GM23338 (cell line): ENCODE results near the gene HAGH. TPM values are rescaled to one million over a fixed set of nuclear protein-coding genes. Genes with fewer than 3 reads are reported as not detected.

Source experiments
- ATAC-seq: fragments of 200-7000 bp; cut with Tn5 transposase; 3 replicates; pipeline ENCODE4 v1.9.1; 2020
- DNase-seq: peaks from one replicate; pipeline ENCODE4 v3.0.0-alpha.2; 2015; ENCODE audit warnings: low spot score
- H2AFZ ChIP-seq: fragments of 200-600 bp; sonication (generic); 2 replicates; pipeline ENCODE4 v1.8.0; 2016; ENCODE audit warnings: antibody characterized with exemption, mild to moderate bottlenecking, moderate library complexity
- H3F3A ChIP-seq: fragments of 200-600 bp; sonication (generic); replicated peaks from 2 replicates; pipeline ENCODE4 v1.8.0; 2017; ENCODE audit warnings: antibody characterized with exemption, mixed run types, low read depth
- H3K27ac ChIP-seq: fragments of 200-600 bp; sonication (generic); 2 replicates; pipeline ENCODE4 v1.6.1; 2016; ENCODE audit warnings: low read depth
- H3K27me3 ChIP-seq: fragments of 200-600 bp; sonication (generic); 2 replicates; pipeline ENCODE4 v1.8.0; 2016; ENCODE audit warnings: mild to moderate bottlenecking, mixed run types, moderate library complexity; ENCODE audit not compliant: insufficient read depth
- H3K36me3 ChIP-seq: fragments of 200-600 bp; sonication (generic); 2 replicates; pipeline ENCODE4 v1.8.0; 2016; ENCODE audit warnings: mild to moderate bottlenecking; ENCODE audit not compliant: insufficient read depth
- H3K4me1 ChIP-seq: fragments of 200-600 bp; sonication (generic); 2 replicates; pipeline ENCODE4 v1.8.0; 2016; ENCODE audit warnings: mild to moderate bottlenecking, moderate library complexity; ENCODE audit not compliant: insufficient read depth
- H3K4me2 ChIP-seq: fragments of 200-600 bp; sonication (generic); 2 replicates; pipeline ENCODE4 v1.7.1; 2017; ENCODE audit warnings: mixed run types
- H3K4me3 ChIP-seq: fragments of 200-600 bp; sonication (generic); 2 replicates; pipeline ENCODE4 v1.6.1; 2016; ENCODE audit warnings: mixed run types
- H3K79me2 ChIP-seq: fragments of 200-600 bp; sonication (generic); replicated peaks from 2 replicates; pipeline ENCODE4 v1.8.0; 2017; ENCODE audit warnings: mild to moderate bottlenecking; ENCODE audit not compliant: insufficient read depth
- H3K9me2 ChIP-seq: fragments of 200-600 bp; sonication (generic); 2 replicates; pipeline ENCODE4 v1.8.0; 2017; ENCODE audit not compliant: insufficient read depth
- H4K20me1 ChIP-seq: fragments of 200-600 bp; sonication (generic); replicated peaks from 2 replicates; pipeline ENCODE4 v1.8.0; 2017; ENCODE audit warnings: mild to moderate bottlenecking; ENCODE audit not compliant: insufficient read depth
- H3K27ac Mint-ChIP-seq: 2 replicates; pipeline ENCODE4 v1.8.0; 2020; ENCODE audit warnings: inconsistent platforms, mild to moderate bottlenecking, moderate library complexity, mixed read lengths
- H3K27me3 Mint-ChIP-seq: 3 replicates; pipeline ENCODE4 v1.8.0; 2022; ENCODE audit warnings: low read depth, mild to moderate bottlenecking, moderate library complexity, mixed read lengths, inconsistent platforms; ENCODE audit not compliant: insufficient read depth, poor library complexity
- H3K36me3 Mint-ChIP-seq: 3 replicates; pipeline ENCODE4 v1.8.0; 2021; ENCODE audit warnings: low read depth, mild to moderate bottlenecking, inconsistent platforms, moderate library complexity, mixed read lengths
- H3K4me1 Mint-ChIP-seq: 3 replicates; pipeline ENCODE4 v1.8.0; 2020; ENCODE audit warnings: mild to moderate bottlenecking, inconsistent platforms, mixed read lengths
- H3K4me3 Mint-ChIP-seq: 3 replicates; pipeline ENCODE4 v1.8.0; 2021; ENCODE audit warnings: moderate library complexity, mild to moderate bottlenecking, inconsistent platforms, mixed read lengths
- H3K9me3 Mint-ChIP-seq: 3 replicates; pipeline ENCODE4 v1.8.0; 2020; ENCODE audit warnings: moderate library complexity, mild to moderate bottlenecking, inconsistent platforms, mixed read lengths
- CREB1 ChIP-seq: fragments of 250-450 bp; sonication (Bioruptor Pico); IDR thresholded peaks from 2 replicates; pipeline ENCODE4 v1.5.0; 2020; ENCODE audit warnings: low read depth, mild to moderate bottlenecking, moderate library complexity
- EZH2 ChIP-seq: fragments of 200-600 bp; sonication (generic); IDR thresholded peaks from one replicate; pipeline ENCODE4 v1.8.0; 2017; ENCODE audit warnings: antibody characterized with exemption, mild to moderate bottlenecking, low read depth; ENCODE audit not compliant: unreplicated experiment
- NANOG ChIP-seq: IDR thresholded peaks from 2 replicates; pipeline ENCODE4 v1.6.1; 2016; ENCODE audit warnings: antibody characterized with exemption, borderline replicate concordance
- POLR2AphosphoS5 ChIP-seq: IDR thresholded peaks from 2 replicates; pipeline ENCODE4 v1.6.1; 2016; ENCODE audit warnings: antibody characterized with exemption, low read depth
- ZNF114 ChIP-seq: fragments of 250-450 bp; sonication (Bioruptor Pico); IDR thresholded peaks from 2 replicates; pipeline ENCODE4 v1.5.0; 2020; ENCODE audit warnings: mild to moderate bottlenecking, moderate library complexity
- ZNF331 ChIP-seq: fragments of 250-450 bp; sonication (Bioruptor Pico); IDR thresholded peaks from 2 replicates; pipeline ENCODE4 v1.5.0; 2020; ENCODE audit warnings: low read depth, mild to moderate bottlenecking, moderate library complexity
- polyA plus RNA-seq: library from polyadenylated mRNA; unstranded; fragments of >200 nt; fragmentation: Nextera tagmentation; extraction: Ambion mirVana; gene quantifications from 2 replicates; pipeline ENCODE4 v1.2.1, GENCODE V29; 2016
- total RNA-seq: library from RNA; depleted of rRNA; stranded (reverse); fragments of >200 nt; shearing (Covaris generic); gene quantifications from 2 replicates; pipeline ENCODE4 v1.2.3, GENCODE V29; 2014
- TF ChIP-seq, protein P1 (sequence below), 2 experiments: fragments of 200-600 bp in 1 of 2; sonication (generic) in 1 of 2; conservative IDR thresholded peaks; 2 replicates each; pipeline versions ENCODE4 v1.5.1 to v1.6.1; 2016 to 2017; ENCODE audit warnings: antibody characterized with exemption in 2 of 2, low read depth in 2 of 2, mild to moderate bottlenecking in 2 of 2, moderate library complexity in 1 of 2
- TF ChIP-seq, protein P2 (sequence below): IDR thresholded peaks from 2 replicates; pipeline ENCODE4 v1.6.1; 2016; ENCODE audit warnings: antibody characterized with exemption
- TF ChIP-seq, protein P3 (sequence below): IDR thresholded peaks from one replicate; pipeline ENCODE4 v1.6.1; 2018; ENCODE audit warnings: antibody characterized with exemption; ENCODE audit not compliant: unreplicated experiment

Gene HAGH
- total and polyA plus RNA-seq, 2 experiments from 2014 or later = 24.7 to 28.9 TPM

DNA sequence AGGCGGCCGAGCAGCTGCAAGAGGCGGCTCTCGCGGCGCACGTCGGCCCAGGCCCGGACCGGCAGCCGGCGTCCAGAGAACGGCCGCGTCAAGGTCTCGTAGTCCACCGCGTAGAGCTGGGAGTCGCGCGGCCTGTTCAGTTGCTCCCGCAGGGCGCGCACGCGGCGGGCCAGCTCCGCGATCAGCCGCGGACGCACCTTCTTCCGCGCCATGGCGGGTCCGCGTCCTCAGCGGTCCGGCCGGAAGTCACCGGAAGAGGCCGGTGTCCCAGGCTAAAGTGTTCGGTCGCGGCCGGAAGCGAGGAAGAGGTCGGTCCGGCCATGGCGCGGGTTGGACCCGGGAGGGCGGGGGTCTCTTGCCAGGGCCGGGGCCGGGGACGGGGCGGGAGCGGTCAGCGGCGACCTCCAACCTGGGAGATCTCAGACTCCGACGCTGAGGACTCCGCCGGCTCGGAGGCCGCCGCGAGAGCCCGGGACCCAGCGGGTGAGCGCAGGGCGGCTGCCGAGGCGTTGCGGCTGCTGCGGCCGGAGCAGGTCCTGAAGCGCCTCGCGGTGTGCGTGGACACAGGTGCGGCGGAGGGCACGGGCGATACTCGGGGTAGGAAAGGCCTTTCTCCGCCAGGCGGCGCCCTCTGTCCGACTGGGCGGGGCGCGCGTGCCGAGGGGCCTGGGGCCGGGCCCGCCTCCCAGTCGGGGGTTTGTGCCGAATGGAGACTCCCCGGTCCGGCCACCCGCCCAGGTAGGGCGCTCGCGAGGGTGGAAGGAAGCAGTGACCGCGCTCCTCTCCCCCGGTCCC lies 53.5 kb downstream of the HAGH start, which contains the start of gene MRPS34:
TSS of gene MRPS34 (minus strand) at position 227 of the 795 bp plus-strand sequence. CDS start at position 212, 15 bp downstream.
- Histone ChIP-seq H3K4me1 (peaks cover 4% of the 10 kb centered on the region), H3K4me3 (peak within 1 kb of the TSS; percentile 97), H3K9me2 (no peaks in the 10 kb centered on the region), H4K20me1 (no peaks in the 10 kb centered on the region; the same call in 1 of the 2 replicates), H3K79me2 (peaks cover 15% of the 10 kb centered on the region), H3K4me2 (peak within 1 kb of the TSS; percentile 96), H3K27ac (peak within 1 kb of the TSS; percentile 91), H2AFZ (0 out of 2 replicates have a peak within 1 kb of the TSS, but pooled peaks have one; percentile 52), H3K27me3 (no peaks in the 10 kb centered on the region), H3F3A (peaks cover 14% of the 10 kb centered on the region; the same call in 1 of the 2 replicates), H3K36me3 (no peaks in the 10 kb centered on the region)
- Mint-ChIP-seq H3K4me3 (peak within 1 kb of the TSS; percentile 99), H3K27me3 (peaks cover 25% of the 10 kb centered on the region), H3K36me3 (peaks cover 23% of the 10 kb centered on the region), H3K27ac (peak within 1 kb of the TSS; percentile 99), H3K9me3 (peaks cover 4% of the 10 kb centered on the region; the same call in 2 of the 3 replicates), H3K4me1 (peaks cover 8% of the 10 kb centered on the region)
- DNase-seq (peak; percentile 95), ATAC-seq (peak; percentile 55)
- peak; percentile 60; the same call in 1 of the 2 replicates for TF ChIP-seq POLR2AphosphoS5
- no peak for TF ChIP-seq NANOG
- no peak for TF ChIP-seq EZH2
- TF ChIP-seq, protein P1, sequence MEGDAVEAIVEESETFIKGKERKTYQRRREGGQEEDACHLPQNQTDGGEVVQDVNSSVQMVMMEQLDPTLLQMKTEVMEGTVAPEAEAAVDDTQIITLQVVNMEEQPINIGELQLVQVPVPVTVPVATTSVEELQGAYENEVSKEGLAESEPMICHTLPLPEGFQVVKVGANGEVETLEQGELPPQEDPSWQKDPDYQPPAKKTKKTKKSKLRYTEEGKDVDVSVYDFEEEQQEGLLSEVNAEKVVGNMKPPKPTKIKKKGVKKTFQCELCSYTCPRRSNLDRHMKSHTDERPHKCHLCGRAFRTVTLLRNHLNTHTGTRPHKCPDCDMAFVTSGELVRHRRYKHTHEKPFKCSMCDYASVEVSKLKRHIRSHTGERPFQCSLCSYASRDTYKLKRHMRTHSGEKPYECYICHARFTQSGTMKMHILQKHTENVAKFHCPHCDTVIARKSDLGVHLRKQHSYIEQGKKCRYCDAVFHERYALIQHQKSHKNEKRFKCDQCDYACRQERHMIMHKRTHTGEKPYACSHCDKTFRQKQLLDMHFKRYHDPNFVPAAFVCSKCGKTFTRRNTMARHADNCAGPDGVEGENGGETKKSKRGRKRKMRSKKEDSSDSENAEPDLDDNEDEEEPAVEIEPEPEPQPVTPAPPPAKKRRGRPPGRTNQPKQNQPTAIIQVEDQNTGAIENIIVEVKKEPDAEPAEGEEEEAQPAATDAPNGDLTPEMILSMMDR (conservative IDR thresholded peaks at IDR 0.05; ENCODE audit: low read depth in 2 of 2) = peak; percentile 55 to 84
- TF ChIP-seq, protein P2, sequence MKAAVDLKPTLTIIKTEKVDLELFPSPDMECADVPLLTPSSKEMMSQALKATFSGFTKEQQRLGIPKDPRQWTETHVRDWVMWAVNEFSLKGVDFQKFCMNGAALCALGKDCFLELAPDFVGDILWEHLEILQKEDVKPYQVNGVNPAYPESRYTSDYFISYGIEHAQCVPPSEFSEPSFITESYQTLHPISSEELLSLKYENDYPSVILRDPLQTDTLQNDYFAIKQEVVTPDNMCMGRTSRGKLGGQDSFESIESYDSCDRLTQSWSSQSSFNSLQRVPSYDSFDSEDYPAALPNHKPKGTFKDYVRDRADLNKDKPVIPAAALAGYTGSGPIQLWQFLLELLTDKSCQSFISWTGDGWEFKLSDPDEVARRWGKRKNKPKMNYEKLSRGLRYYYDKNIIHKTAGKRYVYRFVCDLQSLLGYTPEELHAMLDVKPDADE = peak; percentile 81
- no peak for TF ChIP-seq ZNF331 (CRISPR knock-in tag)
- TF ChIP-seq CREB1 (CRISPR knock-in tag) = peak; percentile 67

DNA sequence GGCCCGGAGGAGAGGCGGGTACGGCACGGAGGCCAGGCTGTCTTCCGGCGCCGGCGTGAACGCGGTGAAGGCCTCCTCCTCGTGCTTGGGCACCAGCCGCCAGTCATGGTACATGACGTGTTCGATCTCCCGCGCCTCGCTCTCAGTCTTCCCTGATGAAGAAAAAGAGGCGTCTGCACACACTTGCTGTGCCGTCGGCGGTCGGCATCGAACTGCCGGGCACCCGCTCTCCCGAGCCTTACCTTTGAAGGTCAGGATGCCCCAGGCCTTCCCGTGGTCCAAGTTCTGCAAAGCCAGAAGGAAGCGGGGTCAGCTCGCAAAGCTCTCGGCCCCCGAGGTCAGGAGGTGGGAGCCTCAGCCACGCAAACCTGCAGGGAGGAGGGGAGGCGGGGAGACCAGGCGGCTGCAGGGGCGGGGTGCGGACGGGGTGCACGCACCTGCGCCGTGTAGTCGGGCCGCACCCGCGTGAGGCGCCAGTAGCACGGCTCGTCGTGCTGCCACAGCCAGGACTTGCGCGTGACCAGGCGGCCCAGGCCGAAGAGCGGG lies 54.2 kb downstream of the HAGH start, which contains the start of gene EME2:
TSS of gene EME2 (plus strand) at position 449 of the 546 bp plus-strand sequence. CDS start 418 bp downstream, outside the sequence.
- H4K20me1 ChIP-seq = no peaks in the 10 kb centered on the region; the same call in 1 of the 2 replicates
- H3K4me1 ChIP-seq = peaks cover 4% of the 10 kb centered on the region
- DNase-seq = no peak
- Mint-ChIP-seq H3K27ac (peak within 1 kb of the TSS; percentile 99), H3K27me3 (peaks cover 25% of the 10 kb centered on the region), H3K36me3 (peaks cover 23% of the 10 kb centered on the region), H3K4me1 (peaks cover 8% of the 10 kb centered on the region), H3K9me3 (peaks cover 4% of the 10 kb centered on the region; the same call in 2 of the 3 replicates), H3K4me3 (peak within 1 kb of the TSS; percentile 99)
- 0 out of 2 replicates have a peak within 1 kb of the TSS, but pooled peaks have one; percentile 52 for H2AFZ ChIP-seq
- peaks cover 14% of the 10 kb centered on the region; the same call in 1 of the 2 replicates for H3F3A ChIP-seq
- H3K9me2 ChIP-seq = no peaks in the 10 kb centered on the region
- H3K4me2 ChIP-seq = peak within 1 kb of the TSS; percentile 96
- no peaks in the 10 kb centered on the region for H3K36me3 ChIP-seq
- peak; percentile 0; the same call in 2 of the 3 replicates for ATAC-seq
- H3K4me3 ChIP-seq = peak within 1 kb of the TSS; percentile 97
- peaks cover 15% of the 10 kb centered on the region for H3K79me2 ChIP-seq
- H3K27me3 ChIP-seq = no peaks in the 10 kb centered on the region
- peak within 1 kb of the TSS; percentile 91 for H3K27ac ChIP-seq
- TF ChIP-seq CREB1 (CRISPR knock-in tag) (no peak), ZNF114 (CRISPR knock-in tag) (no peak), ZNF331 (CRISPR knock-in tag) (no peak), NANOG (no peak), POLR2AphosphoS5 (no peak), EZH2 (no peak)
- TF ChIP-seq, protein P2 = no peak
- TF ChIP-seq, protein P3, sequence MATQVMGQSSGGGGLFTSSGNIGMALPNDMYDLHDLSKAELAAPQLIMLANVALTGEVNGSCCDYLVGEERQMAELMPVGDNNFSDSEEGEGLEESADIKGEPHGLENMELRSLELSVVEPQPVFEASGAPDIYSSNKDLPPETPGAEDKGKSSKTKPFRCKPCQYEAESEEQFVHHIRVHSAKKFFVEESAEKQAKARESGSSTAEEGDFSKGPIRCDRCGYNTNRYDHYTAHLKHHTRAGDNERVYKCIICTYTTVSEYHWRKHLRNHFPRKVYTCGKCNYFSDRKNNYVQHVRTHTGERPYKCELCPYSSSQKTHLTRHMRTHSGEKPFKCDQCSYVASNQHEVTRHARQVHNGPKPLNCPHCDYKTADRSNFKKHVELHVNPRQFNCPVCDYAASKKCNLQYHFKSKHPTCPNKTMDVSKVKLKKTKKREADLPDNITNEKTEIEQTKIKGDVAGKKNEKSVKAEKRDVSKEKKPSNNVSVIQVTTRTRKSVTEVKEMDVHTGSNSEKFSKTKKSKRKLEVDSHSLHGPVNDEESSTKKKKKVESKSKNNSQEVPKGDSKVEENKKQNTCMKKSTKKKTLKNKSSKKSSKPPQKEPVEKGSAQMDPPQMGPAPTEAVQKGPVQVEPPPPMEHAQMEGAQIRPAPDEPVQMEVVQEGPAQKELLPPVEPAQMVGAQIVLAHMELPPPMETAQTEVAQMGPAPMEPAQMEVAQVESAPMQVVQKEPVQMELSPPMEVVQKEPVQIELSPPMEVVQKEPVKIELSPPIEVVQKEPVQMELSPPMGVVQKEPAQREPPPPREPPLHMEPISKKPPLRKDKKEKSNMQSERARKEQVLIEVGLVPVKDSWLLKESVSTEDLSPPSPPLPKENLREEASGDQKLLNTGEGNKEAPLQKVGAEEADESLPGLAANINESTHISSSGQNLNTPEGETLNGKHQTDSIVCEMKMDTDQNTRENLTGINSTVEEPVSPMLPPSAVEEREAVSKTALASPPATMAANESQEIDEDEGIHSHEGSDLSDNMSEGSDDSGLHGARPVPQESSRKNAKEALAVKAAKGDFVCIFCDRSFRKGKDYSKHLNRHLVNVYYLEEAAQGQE = no peak
- TF ChIP-seq, protein P1 (conservative IDR thresholded peaks at IDR 0.05; ENCODE audit: low read depth in 2 of 2) = no peak
